Esophagus muscularis mucosa (tissue), 4 donors: ENCODE data around the gene GPS1. TPM values are rescaled to one million over a fixed set of nuclear protein-coding genes. Genes with fewer than 3 reads are reported as not detected.

ENCODE experiments used
- DNase-seq: peaks from one replicate; pipeline ENCODE4 v3.0.0-alpha.2; 2017; ENCODE audit errors: extremely low spot score
- H3K27ac ChIP-seq, 4 donors: fragments of 200-600 bp; sonication (generic); replicated peaks in 1 of 4; 1 replicate in 3 of 4; 2 replicates in 1 of 4; pipeline ENCODE4 v1.5.1; 2016 to 2019; ENCODE audit warnings: mild to moderate bottlenecking in 1 of 4
- H3K27me3 ChIP-seq, 4 donors: fragments of 200-600 bp; sonication (generic); one replicate each; pipeline versions ENCODE4 v1.5.1 to v1.6.0; 2016 to 2019
- H3K36me3 ChIP-seq, 4 donors: fragments of 200-600 bp; sonication (generic); one replicate each; pipeline ENCODE4 v1.5.1; 2016 to 2019
- H3K4me1 ChIP-seq, 4 donors: fragments of 200-600 bp; sonication (generic); one replicate each; pipeline ENCODE4 v1.5.1; 2016 to 2019
- H3K4me3 ChIP-seq, 4 donors: fragments of 200-600 bp; sonication (generic); 1 replicate in 2 of 4; 2 replicates in 2 of 4; pipeline ENCODE4 v1.5.1; 2016 to 2019; ENCODE audit warnings: mild to moderate bottlenecking in 4 of 4, moderate library complexity in 1 of 4
- H3K9me3 ChIP-seq, 4 donors: fragments of 200-600 bp; sonication (generic); 1 replicate in 3 of 4; 2 replicates in 1 of 4; pipeline ENCODE4 v1.5.1; 2016 to 2019
- EP300 ChIP-seq: sonication (generic); formaldehyde crosslinking; IDR thresholded peaks from one replicate; pipeline ENCODE4 v1.6.1; 2017; ENCODE audit warnings: antibody characterized with exemption
- POLR2A ChIP-seq: fragments of 450-650 bp; IDR thresholded peaks from one replicate; pipeline ENCODE4 v1.6.1; 2017; ENCODE audit warnings: antibody characterized with exemption, moderate library complexity, mild to moderate bottlenecking, low read depth
- POLR2AphosphoS5 ChIP-seq, 2 donors: sonication (generic); formaldehyde crosslinking; IDR thresholded peaks; one replicate each; pipeline ENCODE4 v1.6.1; 2017; ENCODE audit warnings: antibody characterized with exemption in 2 of 2
- WGBS: methylation state at CpG from one replicate; pipeline ENCODE4 v1.1.5; 2018; 5-methylcytosine and 5-hydroxymethylcytosine counted together
- intact Hi-C: fragments of 100-400 bp; cut with DNase I; formaldehyde crosslinking; loops from one replicate; pipeline ENCODE4 v1.15.1; 2023
- total RNA-seq, 4 donors: library from RNA; depleted of rRNA; stranded (reverse); fragments of >200 nt; gene quantifications; one replicate each; pipeline versions ENCODE4 v1.1.0 to v1.2.1, GENCODE V29; 2016
- TF ChIP-seq, protein P1 (sequence below), 3 experiments: fragments of 200-600 bp in 2 of 3; fragments of 450-650 bp in 1 of 3; sonication (generic) in 2 of 3; IDR thresholded peaks; one replicate each; pipeline ENCODE4 v1.5.1; 2017 to 2019; ENCODE audit warnings: antibody characterized with exemption in 3 of 3, mild to moderate bottlenecking in 2 of 3, moderate library complexity in 1 of 3

The GPS1 gene
- total RNA-seq, 4 donors from 2014 or later, result 64.4 to 108 (median 85.4) TPM

DNA sequence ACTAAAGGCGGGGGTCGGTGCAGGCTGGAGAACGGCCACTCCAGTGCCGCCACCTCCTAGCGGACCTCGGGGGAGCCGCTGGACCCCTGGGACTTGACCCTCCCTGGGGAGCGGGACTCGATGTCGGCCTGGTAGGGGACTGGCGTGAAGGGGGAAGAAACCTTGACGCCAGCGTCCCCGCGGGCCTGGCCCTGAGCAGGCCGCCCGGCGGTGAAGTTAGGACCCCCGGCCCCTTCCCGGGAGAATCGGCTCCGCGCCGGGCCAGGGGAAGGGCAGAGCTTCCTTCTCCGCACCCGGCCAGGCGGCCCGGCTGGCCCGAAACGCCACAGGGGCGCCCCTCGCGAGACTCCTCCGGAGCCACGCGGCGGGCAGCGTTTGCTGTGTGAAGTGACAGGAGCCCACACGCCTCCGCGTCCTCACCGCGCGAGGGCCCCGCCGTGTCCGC, 13.5 kb downstream of the GPS1 start:
- H3K9me3 ChIP-seq, result no peaks in the 10 kb centered on the region
- no peak for DNase-seq
- H3K4me1 ChIP-seq, result peaks cover 25 to 33% (median 28%) of the 10 kb centered on the region in 4 donors
- H3K36me3 ChIP-seq, result peaks cover 16 to 42% (median 39%) of the 10 kb centered on the region in 4 donors
- no peaks in the 10 kb centered on the region for H3K27me3 ChIP-seq
- 5% methylated on average over 8 of the region's 47 CpGs for WGBS
- intact Hi-C loops, result no loop called here
- peak overlapping the region; percentile 80 to 90 (median 86) for H3K4me3 ChIP-seq
- peak overlapping the region; percentile 79 to 91 (median 88) for H3K27ac ChIP-seq
- TF ChIP-seq, protein P1, sequence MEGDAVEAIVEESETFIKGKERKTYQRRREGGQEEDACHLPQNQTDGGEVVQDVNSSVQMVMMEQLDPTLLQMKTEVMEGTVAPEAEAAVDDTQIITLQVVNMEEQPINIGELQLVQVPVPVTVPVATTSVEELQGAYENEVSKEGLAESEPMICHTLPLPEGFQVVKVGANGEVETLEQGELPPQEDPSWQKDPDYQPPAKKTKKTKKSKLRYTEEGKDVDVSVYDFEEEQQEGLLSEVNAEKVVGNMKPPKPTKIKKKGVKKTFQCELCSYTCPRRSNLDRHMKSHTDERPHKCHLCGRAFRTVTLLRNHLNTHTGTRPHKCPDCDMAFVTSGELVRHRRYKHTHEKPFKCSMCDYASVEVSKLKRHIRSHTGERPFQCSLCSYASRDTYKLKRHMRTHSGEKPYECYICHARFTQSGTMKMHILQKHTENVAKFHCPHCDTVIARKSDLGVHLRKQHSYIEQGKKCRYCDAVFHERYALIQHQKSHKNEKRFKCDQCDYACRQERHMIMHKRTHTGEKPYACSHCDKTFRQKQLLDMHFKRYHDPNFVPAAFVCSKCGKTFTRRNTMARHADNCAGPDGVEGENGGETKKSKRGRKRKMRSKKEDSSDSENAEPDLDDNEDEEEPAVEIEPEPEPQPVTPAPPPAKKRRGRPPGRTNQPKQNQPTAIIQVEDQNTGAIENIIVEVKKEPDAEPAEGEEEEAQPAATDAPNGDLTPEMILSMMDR (IDR thresholded peaks at IDR 0.05), result no peak
- TF ChIP-seq POLR2A (no peak), POLR2AphosphoS5 (IDR thresholded peaks at IDR 0.05) (no peak), EP300 (no peak)

DNA sequence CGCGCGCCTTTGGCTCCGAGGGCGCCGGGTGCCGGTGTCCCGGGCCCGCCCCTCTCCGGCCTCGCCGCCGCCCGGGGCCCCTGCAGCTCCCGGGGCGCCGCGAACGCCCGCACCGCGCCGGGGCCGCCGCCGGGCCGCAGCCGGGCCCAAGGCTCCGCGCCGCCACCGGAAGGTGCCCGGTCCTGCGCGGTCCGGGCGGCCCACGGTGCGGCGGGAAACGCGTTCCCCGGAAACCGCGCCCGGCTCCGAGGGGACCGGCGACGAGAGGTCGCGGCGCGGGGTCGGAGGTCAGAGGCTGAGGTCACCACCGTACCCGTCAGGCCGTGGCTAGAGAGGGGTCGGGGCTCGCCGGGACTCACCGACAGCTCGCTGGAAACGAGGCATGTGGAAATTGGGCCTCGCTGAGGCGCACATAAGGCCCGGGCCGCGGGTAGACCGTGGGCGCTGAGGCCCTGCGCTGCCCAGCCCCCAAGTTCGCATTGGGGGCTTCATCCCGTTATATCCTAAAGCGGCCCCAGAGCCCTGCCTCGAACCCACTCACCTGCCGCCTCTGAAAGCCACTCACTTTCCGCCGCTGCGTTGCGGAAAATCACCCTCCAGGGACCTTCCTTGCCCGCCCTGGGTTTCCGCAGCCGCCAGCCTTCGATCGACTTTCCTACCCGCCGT, 14.1 kb downstream of the GPS1 start, which contains the start of gene DUS1L:
Gene DUS1L (minus strand): TSS at position 167 of the 666 bp plus-strand sequence. CDS start 745 bp downstream, outside the sequence.
- H3K4me1 ChIP-seq, result peaks cover 25 to 33% (median 28%) of the 10 kb centered on the region in 4 donors
- TF ChIP-seq, protein P1 (IDR thresholded peaks at IDR 0.05), result no peak
- TF ChIP-seq EP300 (no peak), POLR2AphosphoS5 (IDR thresholded peaks at IDR 0.05) (peak; percentile 65 to 81)
- 44% methylated on average over 22 of the region's 88 CpGs for WGBS
- DNase-seq, result no peak
- H3K4me3 ChIP-seq, result peak within 1 kb of the TSS; percentile 80 to 90 (median 86)
- H3K36me3 ChIP-seq, result peaks cover 16 to 36% (median 34%) of the 10 kb centered on the region in 4 donors
- no peaks in the 10 kb centered on the region for H3K27me3 ChIP-seq
- H3K9me3 ChIP-seq, result no peaks in the 10 kb centered on the region
- H3K27ac ChIP-seq, result peak within 1 kb of the TSS; percentile 79 to 91 (median 88)
- intact Hi-C loops, result no loop called here

DNA sequence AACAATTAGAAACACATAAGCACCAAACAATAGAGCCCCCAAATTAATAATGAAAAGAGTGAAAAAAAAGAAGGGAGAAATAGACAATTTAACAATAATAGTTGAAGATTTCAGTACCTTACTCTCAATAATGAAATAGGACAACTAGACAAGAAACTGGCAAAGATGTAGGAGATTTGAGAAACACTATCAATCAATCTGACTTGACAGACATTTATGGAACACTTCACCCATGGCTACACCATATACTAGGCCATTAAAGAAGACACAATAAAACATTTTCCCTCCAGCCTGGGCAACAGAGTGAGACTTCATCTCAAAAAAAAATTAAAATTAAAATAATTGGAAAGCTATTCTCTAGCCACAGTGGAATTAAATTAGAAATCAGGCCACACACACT, 18.9 kb downstream of the GPS1 start:
- no peak for DNase-seq
- intact Hi-C loops, result no loop called here
- Histone ChIP-seq H3K4me3 (no peak overlapping the region), H3K4me1 (peaks cover 9 to 10% (median 9%) of the 10 kb centered on the region in 4 donors), H3K9me3 (no peaks in the 10 kb centered on the region), H3K27ac (no peak overlapping the region), H3K27me3 (no peaks in the 10 kb centered on the region), H3K36me3 (no peaks in the 10 kb centered on the region)
- TF ChIP-seq EP300 (no peak), POLR2A (no peak), POLR2AphosphoS5 (IDR thresholded peaks at IDR 0.05) (no peak)
- TF ChIP-seq, protein P1 (IDR thresholded peaks at IDR 0.05), result no peak

DNA sequence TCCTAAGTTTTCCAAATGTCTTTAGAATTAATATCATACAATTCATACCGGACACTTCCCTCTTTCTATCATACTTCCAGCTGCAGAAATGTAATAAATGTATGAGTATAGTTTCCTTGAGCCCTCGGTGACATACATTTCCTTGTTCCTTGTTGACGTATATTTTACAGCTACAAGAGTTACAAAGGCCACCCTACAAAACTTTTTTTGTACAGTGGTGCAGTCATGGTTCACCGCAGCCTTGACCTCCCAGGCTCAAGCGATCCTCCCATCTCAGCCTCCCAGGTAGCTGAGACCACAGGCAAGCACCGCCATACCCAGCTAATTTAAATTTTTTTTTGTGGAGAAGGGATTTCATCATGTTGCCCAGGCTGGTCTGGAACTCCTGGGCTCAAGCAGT, 21.1 kb downstream of the GPS1 start:
- Histone ChIP-seq H3K9me3 (no peaks in the 10 kb centered on the region), H3K4me1 (peaks cover 0 to 3% (median 0%) of the 10 kb centered on the region in 4 donors), H3K27ac (no peak overlapping the region), H3K36me3 (no peaks in the 10 kb centered on the region), H3K27me3 (no peaks in the 10 kb centered on the region), H3K4me3 (no peak overlapping the region)
- 83% methylated on average over 6 of the region's 6 CpGs for WGBS
- intact Hi-C loops, result no loop called here
- DNase-seq, result no peak
- TF ChIP-seq POLR2AphosphoS5 (IDR thresholded peaks at IDR 0.05), result no peak
- no peak for TF ChIP-seq POLR2A
- TF ChIP-seq, protein P1 (IDR thresholded peaks at IDR 0.05), result no peak
- TF ChIP-seq EP300, result no peak
